ENCODE data around the gene NAA20. TPM values are rescaled to one million over a fixed set of nuclear protein-coding genes. Genes with fewer than 3 reads are reported as not detected.

Gene NAA20
- total and polyA plus RNA-seq, 2 of the 13 experiments (the other 11 are each of a cell fraction or from before 2014, with no cell fraction given) = 81.9 to 82.8 TPM

DNA sequence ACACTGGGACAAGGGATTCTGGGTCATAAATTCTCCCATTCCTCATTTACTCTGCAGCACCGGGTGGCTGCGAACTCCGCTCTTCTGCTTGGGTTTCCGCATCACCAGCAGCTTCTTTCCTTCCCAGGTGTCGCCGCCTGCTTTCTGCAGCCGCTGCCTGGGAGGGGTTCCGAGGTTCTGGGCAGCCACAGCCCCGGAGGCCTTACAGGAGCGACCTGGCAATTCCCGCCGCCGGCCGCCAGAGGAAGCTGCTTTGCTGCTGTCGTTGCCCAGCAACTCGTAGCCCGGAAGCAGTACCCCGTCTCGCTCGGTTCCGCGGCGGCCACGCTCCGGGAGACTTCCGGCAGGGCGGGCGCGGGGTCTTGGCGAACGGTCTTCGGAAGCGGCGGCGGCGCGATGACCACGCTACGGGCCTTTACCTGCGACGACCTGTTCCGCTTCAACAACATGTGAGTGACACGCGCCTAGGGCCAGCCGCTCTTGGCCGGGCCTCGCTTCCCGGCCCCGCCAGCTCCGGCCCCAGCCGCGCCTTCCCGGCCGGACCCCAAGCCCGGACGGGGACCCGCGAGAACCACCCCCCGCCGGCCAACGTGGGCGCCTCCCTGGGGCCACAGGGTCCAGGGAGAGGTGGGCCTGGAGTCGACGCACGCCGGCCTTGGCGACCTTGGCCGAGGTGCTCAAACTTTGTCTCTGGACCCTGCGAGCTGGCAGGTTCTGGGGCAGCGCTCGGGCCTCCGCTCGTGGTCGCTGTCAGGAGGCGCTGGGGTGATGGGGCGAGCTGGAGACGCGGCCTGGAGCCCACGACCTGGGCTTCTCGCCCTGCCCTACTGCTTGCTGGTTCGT, at the start of gene NAA20 (continued):
- TF ChIP-seq GATA4 (IDR thresholded peaks at IDR 0.05; ENCODE audit: borderline replicate concordance, low read depth) = 0 out of 2 replicates have a peak, but pooled peaks have one; percentile 48
- peak; percentile 63; the same call in 1 of the 2 replicates for TF ChIP-seq NCOA1 (CRISPR knock-in tag; IDR thresholded peaks at IDR 0.05)
- peak; percentile 98 for TF ChIP-seq GATAD1 (CRISPR knock-in tag; IDR thresholded peaks at IDR 0.05)
- TF ChIP-seq SOX13 (IDR thresholded peaks at IDR 0.05) = no peak
- peak in 1 of 2 experiments; percentile 75; a peak in 2 of 4 replicates for TF ChIP-seq SOX13 (CRISPR knock-in tag; conservative IDR thresholded peaks at IDR 0.05 in 1 of 2, IDR thresholded peaks at IDR 0.05 in 1 of 2)
- TF ChIP-seq, protein P1, sequence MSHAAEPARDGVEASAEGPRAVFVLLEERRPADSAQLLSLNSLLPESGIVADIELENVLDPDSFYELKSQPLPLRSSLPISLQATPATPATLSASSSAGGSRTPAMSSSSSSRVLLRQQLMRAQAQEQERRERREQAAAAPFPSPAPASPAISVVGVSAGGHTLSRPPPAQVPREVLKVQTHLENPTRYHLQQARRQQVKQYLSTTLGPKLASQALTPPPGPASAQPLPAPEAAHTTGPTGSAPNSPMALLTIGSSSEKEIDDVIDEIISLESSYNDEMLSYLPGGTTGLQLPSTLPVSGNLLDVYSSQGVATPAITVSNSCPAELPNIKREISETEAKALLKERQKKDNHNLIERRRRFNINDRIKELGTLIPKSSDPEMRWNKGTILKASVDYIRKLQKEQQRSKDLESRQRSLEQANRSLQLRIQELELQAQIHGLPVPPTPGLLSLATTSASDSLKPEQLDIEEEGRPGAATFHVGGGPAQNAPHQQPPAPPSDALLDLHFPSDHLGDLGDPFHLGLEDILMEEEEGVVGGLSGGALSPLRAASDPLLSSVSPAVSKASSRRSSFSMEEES (CRISPR knock-in tag; IDR thresholded peaks at IDR 0.05) = peak; percentile 77
- TF ChIP-seq ZNF75D (CRISPR knock-in tag; IDR thresholded peaks at IDR 0.05; ENCODE audit: borderline replicate concordance) = peak; percentile 37; the same call in 1 of the 2 replicates
- peak; percentile 24 for TF ChIP-seq NFYB (CRISPR knock-in tag; IDR thresholded peaks at IDR 0.05)
- TF ChIP-seq HNRNPL (IDR thresholded peaks at IDR 0.05; ENCODE audit: low read depth, low read length) = no peak
- TF ChIP-seq, protein P2, sequence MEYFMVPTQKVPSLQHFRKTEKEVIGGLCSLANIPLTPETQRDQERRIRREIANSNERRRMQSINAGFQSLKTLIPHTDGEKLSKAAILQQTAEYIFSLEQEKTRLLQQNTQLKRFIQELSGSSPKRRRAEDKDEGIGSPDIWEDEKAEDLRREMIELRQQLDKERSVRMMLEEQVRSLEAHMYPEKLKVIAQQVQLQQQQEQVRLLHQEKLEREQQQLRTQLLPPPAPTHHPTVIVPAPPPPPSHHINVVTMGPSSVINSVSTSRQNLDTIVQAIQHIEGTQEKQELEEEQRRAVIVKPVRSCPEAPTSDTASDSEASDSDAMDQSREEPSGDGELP (IDR thresholded peaks at IDR 0.05; ENCODE audit: borderline replicate concordance, low read depth) = peak; percentile 50; the same call in 1 of the 2 replicates
- peak; percentile 46 for TF ChIP-seq SRSF1 (optimal IDR thresholded peaks at IDR 0.05; ENCODE audit: low read depth, low read length)
- TF ChIP-seq, protein P3, sequence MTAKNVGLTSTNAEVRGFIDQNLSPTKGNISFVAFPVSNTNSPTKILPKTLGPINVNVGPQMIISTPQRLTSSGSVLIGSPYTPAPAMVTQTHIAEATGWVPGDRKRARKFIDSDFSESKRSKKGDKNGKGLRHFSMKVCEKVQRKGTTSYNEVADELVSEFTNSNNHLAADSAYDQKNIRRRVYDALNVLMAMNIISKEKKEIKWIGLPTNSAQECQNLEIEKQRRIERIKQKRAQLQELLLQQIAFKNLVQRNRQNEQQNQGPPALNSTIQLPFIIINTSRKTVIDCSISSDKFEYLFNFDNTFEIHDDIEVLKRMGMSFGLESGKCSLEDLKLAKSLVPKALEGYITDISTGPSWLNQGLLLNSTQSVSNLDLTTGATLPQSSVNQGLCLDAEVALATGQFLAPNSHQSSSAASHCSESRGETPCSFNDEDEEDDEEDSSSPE (CRISPR knock-in tag; IDR thresholded peaks at IDR 0.05) = peak; percentile 96
- TF ChIP-seq, protein P4, sequence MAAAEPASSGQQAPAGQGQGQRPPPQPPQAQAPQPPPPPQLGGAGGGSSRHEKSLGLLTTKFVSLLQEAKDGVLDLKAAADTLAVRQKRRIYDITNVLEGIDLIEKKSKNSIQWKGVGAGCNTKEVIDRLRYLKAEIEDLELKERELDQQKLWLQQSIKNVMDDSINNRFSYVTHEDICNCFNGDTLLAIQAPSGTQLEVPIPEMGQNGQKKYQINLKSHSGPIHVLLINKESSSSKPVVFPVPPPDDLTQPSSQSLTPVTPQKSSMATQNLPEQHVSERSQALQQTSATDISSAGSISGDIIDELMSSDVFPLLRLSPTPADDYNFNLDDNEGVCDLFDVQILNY (CRISPR knock-in tag; conservative IDR thresholded peaks at IDR 0.05) = peak; percentile 90
- TF ChIP-seq IKZF4 (CRISPR knock-in tag; IDR thresholded peaks at IDR 0.05; ENCODE audit: borderline replicate concordance, low read depth, not compliant biosample characterization) = peak; percentile 83
- TF ChIP-seq KLF13 (CRISPR knock-in tag; IDR thresholded peaks at IDR 0.05) = no peak; the same call in none of the 2 replicates
- peak; percentile 89; the same call in 1 of the 2 replicates for TF ChIP-seq ZNF816 (CRISPR knock-in tag; IDR thresholded peaks at IDR 0.05; ENCODE audit: borderline replicate concordance)
- peak; percentile 78 for TF ChIP-seq ZNF781 (CRISPR knock-in tag; IDR thresholded peaks at IDR 0.05; ENCODE audit: borderline replicate concordance, not compliant biosample characterization)
- TF ChIP-seq ZNF563 (CRISPR knock-in tag; IDR thresholded peaks at IDR 0.05) = peak; percentile 97
- 0 out of 2 replicates have a peak, but pooled peaks have one; percentile 58 for TF ChIP-seq ELF4 (CRISPR knock-in tag; IDR thresholded peaks at IDR 0.05; ENCODE audit: borderline replicate concordance)
- TF ChIP-seq, protein P5, sequence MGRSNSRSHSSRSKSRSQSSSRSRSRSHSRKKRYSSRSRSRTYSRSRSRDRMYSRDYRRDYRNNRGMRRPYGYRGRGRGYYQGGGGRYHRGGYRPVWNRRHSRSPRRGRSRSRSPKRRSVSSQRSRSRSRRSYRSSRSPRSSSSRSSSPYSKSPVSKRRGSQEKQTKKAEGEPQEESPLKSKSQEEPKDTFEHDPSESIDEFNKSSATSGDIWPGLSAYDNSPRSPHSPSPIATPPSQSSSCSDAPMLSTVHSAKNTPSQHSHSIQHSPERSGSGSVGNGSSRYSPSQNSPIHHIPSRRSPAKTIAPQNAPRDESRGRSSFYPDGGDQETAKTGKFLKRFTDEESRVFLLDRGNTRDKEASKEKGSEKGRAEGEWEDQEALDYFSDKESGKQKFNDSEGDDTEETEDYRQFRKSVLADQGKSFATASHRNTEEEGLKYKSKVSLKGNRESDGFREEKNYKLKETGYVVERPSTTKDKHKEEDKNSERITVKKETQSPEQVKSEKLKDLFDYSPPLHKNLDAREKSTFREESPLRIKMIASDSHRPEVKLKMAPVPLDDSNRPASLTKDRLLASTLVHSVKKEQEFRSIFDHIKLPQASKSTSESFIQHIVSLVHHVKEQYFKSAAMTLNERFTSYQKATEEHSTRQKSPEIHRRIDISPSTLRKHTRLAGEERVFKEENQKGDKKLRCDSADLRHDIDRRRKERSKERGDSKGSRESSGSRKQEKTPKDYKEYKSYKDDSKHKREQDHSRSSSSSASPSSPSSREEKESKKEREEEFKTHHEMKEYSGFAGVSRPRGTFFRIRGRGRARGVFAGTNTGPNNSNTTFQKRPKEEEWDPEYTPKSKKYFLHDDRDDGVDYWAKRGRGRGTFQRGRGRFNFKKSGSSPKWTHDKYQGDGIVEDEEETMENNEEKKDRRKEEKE (IDR thresholded peaks at IDR 0.05) = no peak
